ENCODE results near the gene HSD3B7. TPM values are rescaled to one million over a fixed set of nuclear protein-coding genes. Genes with fewer than 3 reads are reported as not detected.

The HSD3B7 gene
- total RNA-seq, 4 donors from 2014 or later, result 10.1 to 26.2 (median 16.0) TPM

GRCh38 chr16:31003744-31004143, 18.7 kb downstream of the HSD3B7 start:
- Histone ChIP-seq H3K4me3 (no peak overlapping the region), H3K27me3 (peaks cover 26% of the 10 kb centered on the region), H3K36me3 (no peaks in the 10 kb centered on the region), H3K9me3 (no peaks in the 10 kb centered on the region), H3K27ac (no peak overlapping the region), H3K4me1 (no peaks in the 10 kb centered on the region)
- 87 to 90% methylated on average over 6 of the region's 6 CpGs for WGBS, 2 donors (ENCODE audit: low coverage in 1 of 2)
- no peak for TF ChIP-seq CTCF (IDR thresholded peaks at IDR 0.05)
- TF ChIP-seq POLR2A (IDR thresholded peaks at IDR 0.05), result no peak
- TF ChIP-seq POLR2AphosphoS5 (IDR thresholded peaks at IDR 0.05), result no peak
- no peak for TF ChIP-seq EP300 (IDR thresholded peaks at IDR 0.05)
- ATAC-seq, result no peak

GRCh38 chr16:31004658-31005057, 19.7 kb downstream of the HSD3B7 start:
- Histone ChIP-seq H3K27me3 (peaks cover 35% of the 10 kb centered on the region), H3K27ac (no peak overlapping the region), H3K9me3 (no peaks in the 10 kb centered on the region), H3K4me3 (no peak overlapping the region), H3K4me1 (no peaks in the 10 kb centered on the region), H3K36me3 (no peaks in the 10 kb centered on the region)
- no peak for ATAC-seq
- TF ChIP-seq CTCF (IDR thresholded peaks at IDR 0.05) (no peak), EP300 (IDR thresholded peaks at IDR 0.05) (no peak), POLR2AphosphoS5 (IDR thresholded peaks at IDR 0.05) (no peak), POLR2A (IDR thresholded peaks at IDR 0.05) (no peak)
- 100% methylated on average over 1 of the region's 2 CpGs; no CpG with 5 or more reads in 1 of the 2 donors for WGBS, 2 donors (ENCODE audit: low coverage in 1 of 2)

- Histone ChIP-seq H3K4me1 (peaks cover 0 to 1% (median 0%) of the 10 kb centered on the region in 3 donors), H3K36me3 (no peaks in the 10 kb centered on the region), H3K27me3 (peaks cover 44% of the 10 kb centered on the region), H3K9me3 (no peaks in the 10 kb centered on the region), H3K4me3 (no peak overlapping the region), H3K27ac (no peak overlapping the region)
- ATAC-seq, result no peak
- 72 to 81% methylated on average over 5 to 8 of the region's 16 CpGs for WGBS, 2 donors (ENCODE audit: low coverage in 1 of 2)
- TF ChIP-seq CTCF (IDR thresholded peaks at IDR 0.05), result no peak
- TF ChIP-seq POLR2AphosphoS5 (IDR thresholded peaks at IDR 0.05), result no peak
- no peak for TF ChIP-seq POLR2A (IDR thresholded peaks at IDR 0.05)
- no peak for TF ChIP-seq EP300 (IDR thresholded peaks at IDR 0.05)
Measured at GRCh38 chr16:31005350-31006085, 20.5 kb downstream of the HSD3B7 start.

- TF ChIP-seq CTCF (IDR thresholded peaks at IDR 0.05) (no peak), POLR2AphosphoS5 (IDR thresholded peaks at IDR 0.05) (no peak), POLR2A (IDR thresholded peaks at IDR 0.05) (no peak), EP300 (IDR thresholded peaks at IDR 0.05) (no peak)
- Histone ChIP-seq H3K27me3 (peaks cover 49% of the 10 kb centered on the region), H3K36me3 (no peaks in the 10 kb centered on the region), H3K4me1 (peaks cover 0 to 7% (median 0%) of the 10 kb centered on the region in 3 donors), H3K27ac (no peak overlapping the region), H3K9me3 (no peaks in the 10 kb centered on the region), H3K4me3 (no peak overlapping the region)
- 62% methylated on average over 7 of the region's 7 CpGs; no CpG with 5 or more reads in 1 of the 2 donors for WGBS, 2 donors (ENCODE audit: low coverage in 1 of 2)
- no peak for ATAC-seq
Measured at GRCh38 chr16:31006086-31006385, 21.0 kb downstream of the HSD3B7 start.

GRCh38 chr16:31006589-31006988, 21.6 kb downstream of the HSD3B7 start:
- Histone ChIP-seq H3K4me1 (peaks cover 0 to 8% (median 0%) of the 10 kb centered on the region in 3 donors), H3K9me3 (no peaks in the 10 kb centered on the region), H3K36me3 (no peaks in the 10 kb centered on the region), H3K27ac (no peak overlapping the region), H3K4me3 (no peak overlapping the region), H3K27me3 (peaks cover 55% of the 10 kb centered on the region)
- no peak for ATAC-seq
- WGBS, 2 donors (ENCODE audit: low coverage in 1 of 2), result 93 to 97% methylated on average over 7 to 8 of the region's 8 CpGs
- TF ChIP-seq POLR2AphosphoS5 (IDR thresholded peaks at IDR 0.05), result no peak
- no peak for TF ChIP-seq EP300 (IDR thresholded peaks at IDR 0.05)
- no peak for TF ChIP-seq POLR2A (IDR thresholded peaks at IDR 0.05)
- TF ChIP-seq CTCF (IDR thresholded peaks at IDR 0.05), result no peak

Data from gastroesophageal sphincter (tissue), 4 donors.